ENCODE results near the gene ACKR2.

- TF ChIP-seq CTCF (IDR thresholded peaks at IDR 0.05) (no peak), ETV6 (CRISPR knock-in tag; IDR thresholded peaks at IDR 0.05) (no peak), ZNF121 (CRISPR knock-in tag; IDR thresholded peaks at IDR 0.05) (no peak)
Measured at GRCh38 chr3:42790714-42791229, 18.5 kb upstream of the ACKR2 start.
